EL (cell line): ENCODE measurements around the gene LAIR2.

ENCODE experiments used
- DNase-seq: peaks from one replicate; pipeline ENCODE4 v3.0.0-alpha.2; 2016

Gene LAIR2, protein sequence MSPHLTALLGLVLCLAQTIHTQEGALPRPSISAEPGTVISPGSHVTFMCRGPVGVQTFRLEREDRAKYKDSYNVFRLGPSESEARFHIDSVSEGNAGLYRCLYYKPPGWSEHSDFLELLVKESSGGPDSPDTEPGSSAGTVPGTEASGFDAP

GRCh38 chr19:54502518-54503048 is at the start of gene LAIR2:
TSS of gene LAIR2 (plus strand) at chr19:54502831. CDS start at chr19:54502919, 88 bp downstream.
- DNase-seq, result no peak

GRCh38 chr19:54453921-54454780 is 48.5 kb upstream of the LAIR2 start:
- DNase-seq, result no peak

GRCh38 chr19:54454781-54455675 is 47.6 kb upstream of the LAIR2 start:
- DNase-seq, result no peak

DNA sequence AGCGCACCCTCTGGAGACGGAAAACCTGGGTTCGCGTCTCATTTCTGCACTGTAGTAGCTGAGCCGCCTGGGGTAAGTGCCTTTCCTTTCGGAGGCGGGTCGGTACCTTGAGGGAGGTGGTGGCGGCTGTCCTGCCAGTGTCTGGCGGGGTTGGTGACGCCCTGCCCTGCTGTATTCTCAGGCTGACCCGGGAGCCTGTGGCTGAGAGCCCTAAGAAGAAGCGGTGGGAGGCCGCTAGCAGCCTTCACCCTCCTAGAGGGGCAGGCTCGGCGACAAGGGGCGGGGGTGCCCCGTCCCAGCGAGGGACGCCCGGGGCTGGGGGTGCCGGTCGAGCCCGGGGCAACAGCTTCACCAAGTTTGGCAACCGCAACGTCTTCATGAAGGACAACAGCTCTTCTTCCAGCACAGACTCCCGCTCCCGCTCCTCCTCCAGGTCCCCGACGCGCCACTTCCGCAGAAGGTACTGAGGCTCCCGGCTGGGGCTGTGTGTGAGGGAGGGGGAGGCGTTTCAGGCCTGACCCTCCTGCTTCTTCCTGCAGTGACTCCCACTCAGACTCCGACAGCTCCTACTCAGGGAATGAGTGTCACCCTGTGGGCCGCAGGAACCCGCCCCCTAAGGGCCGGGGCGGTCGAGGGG is 46.7 kb upstream of the LAIR2 start:
- DNase-seq, result no peak

DNA sequence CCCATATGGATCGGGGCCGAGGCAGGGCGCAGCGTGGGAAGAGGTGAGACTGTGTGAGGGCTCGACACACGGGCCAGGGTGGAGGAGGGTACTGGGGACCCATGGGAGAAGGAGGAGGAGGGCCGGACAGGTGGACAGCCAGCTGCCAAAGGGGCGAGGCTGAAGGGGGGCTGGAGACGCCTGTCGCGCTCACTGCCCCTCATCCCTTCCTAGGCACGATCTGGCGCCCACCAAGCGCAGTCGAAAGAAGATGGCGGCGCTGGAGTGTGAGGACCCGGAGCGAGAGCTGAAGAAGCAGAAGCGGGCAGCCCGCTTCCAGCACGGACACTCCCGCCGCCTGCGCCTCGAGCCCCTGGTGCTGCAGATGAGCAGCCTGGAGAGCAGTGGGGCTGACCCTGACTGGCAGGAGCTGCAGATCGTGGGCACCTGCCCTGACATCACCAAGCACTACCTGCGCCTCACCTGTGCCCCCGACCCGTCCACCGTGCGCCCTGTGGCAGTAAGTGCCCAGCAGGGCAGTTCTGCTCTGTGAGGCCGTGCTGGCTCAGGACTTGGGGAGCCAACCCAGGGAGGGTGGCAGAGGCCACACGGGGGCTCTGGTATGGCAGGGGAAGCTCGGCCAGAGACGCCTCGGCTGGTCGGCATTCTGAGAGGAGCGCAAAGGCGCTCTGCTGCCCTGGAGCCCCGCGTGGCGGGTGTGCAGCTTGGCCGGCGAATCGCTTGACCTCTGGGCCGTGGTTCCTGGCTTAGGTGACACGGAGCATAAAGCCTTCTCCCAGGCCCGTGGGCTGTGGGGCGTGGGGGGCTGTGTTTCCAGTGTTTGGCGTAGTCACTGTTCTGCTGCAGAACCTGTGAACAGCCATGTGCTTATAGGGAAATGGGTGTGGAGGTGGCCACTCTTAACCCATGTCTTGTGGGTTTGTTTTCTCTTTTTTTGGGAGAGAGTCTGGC is 45.9 kb upstream of the LAIR2 start:
- no peak for DNase-seq

- DNase-seq, result no peak
Measured at GRCh38 chr19:54457773-54458647, 44.6 kb upstream of the LAIR2 start.

DNA sequence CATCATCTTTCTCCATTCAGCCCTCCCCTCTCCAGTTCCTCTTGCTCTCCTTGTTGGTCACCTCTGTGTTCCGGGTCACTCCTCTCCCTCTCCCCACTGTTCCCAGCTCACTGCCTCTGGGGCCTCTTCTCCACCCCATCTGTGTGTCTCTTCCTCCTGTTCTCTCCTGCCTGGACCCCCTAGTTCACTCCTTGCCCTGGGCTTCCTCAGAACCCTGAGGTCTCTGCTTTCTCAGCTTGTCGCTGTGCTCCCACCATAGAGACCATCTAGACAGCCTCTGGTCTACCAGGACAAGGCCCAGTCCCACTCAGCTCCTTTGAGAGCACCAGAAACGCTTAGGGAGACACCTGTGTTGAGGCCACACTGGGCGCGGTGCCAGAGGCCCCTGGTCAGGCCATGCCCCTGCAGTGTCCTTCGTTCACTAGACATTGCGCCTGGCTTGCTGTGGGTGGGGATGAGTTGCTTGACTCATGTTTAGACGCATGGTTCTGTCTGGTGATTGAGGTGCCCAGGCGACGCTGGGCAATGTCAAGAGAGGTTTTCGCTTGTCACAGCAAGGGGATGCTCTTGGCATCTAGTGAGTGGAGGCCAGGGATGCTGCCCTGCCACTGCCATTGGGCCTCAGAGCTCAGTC is 43.9 kb upstream of the LAIR2 start:
- DNase-seq, result no peak

GRCh38 chr19:54459282-54460229 is 43.1 kb upstream of the LAIR2 start:
- no peak for DNase-seq

GRCh38 chr19:54460230-54461005 is 42.2 kb upstream of the LAIR2 start:
- no peak for DNase-seq

GRCh38 chr19:54461210-54461609 is 41.4 kb upstream of the LAIR2 start:
- no peak for DNase-seq

GRCh38 chr19:54461613-54462012 is 41.0 kb upstream of the LAIR2 start:
- no peak for DNase-seq

DNA sequence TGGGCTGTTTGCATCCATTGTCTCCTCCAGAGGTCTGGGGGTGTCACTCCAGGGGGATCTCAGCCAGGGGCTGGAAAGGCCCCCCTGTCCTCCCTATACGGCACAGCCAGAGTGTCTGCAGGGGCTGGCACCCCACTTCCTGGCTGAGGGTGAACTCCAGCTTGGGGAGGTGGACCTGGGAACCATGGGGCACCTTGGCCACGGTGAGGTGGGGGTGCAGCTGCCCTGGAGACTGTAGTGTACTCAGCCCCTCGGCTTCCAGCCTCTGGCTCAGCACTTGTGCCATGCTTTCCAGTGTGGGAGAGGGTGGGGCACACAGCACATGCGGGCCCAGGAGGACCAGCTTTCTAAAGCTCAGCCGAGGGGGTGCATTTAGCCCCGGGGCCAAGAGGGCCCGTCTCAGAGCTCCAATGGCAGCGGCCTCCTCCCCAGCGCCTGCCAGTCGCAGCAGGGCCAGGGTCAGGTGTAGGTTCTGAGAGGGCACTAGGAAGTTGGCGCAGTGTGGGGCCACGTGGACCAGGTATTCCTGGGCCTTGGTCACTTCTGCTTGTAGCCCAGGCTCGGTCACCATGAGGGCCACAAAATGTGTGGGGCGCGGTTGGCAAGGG is 40.5 kb upstream of the LAIR2 start:
- DNase-seq, result peak; percentile 7

- DNase-seq, result peak; percentile 74
Measured at GRCh38 chr19:54462655-54463530, 39.7 kb upstream of the LAIR2 start.

DNA sequence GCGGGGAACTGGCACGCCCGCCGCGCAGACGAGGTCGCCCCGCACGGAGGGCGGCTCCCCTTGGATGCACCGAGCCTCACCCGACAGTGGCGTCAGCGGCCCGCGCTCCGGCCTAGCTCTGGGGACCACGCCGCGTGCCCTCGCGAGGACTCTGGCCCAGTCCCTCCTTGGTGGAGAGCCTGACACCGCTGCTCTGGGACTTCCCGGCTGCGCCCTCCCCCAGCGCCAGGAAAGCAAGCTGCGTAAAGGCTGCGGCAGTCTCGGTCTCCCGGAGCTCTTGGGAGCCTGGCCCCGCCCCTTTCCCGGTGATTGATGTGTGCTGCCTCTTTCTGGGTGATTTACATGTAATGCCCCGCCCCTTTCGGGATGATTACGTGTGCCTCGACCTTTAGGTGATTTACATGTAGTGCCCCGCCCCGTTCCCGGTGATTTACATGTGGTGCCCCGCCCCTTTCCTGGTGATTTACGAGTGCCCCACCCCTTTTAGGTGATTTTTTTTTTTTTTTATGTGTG is 39.0 kb upstream of the LAIR2 start, which contains the start of gene LENG9:
LENG9 (minus strand) TSS at position 248 of the 513 bp plus-strand sequence. CDS start 252 bp downstream, outside the sequence.
- peak; percentile 99 for DNase-seq

GRCh38 chr19:54464044-54464629 is 38.5 kb upstream of the LAIR2 start:
- peak; percentile 88 for DNase-seq
